Stimulated activated naive CD8-positive, alpha-beta T cell treated with anti-CD3 and anti-CD28 coated beads, Interleukin-15, amount 100 ng/mL, for 72 hours (primary cell): ENCODE measurements around the gene COG5.

Experiments used
- ATAC-seq: fragments of 150-1000 bp; cut with Tn5 transposase; 2 replicates; pipeline ENCODE4 v1.10.0; 2021; ENCODE audit warnings: mild to moderate bottlenecking, moderate library complexity
- DNase-seq, 2 donors: peaks; one replicate each; pipeline ENCODE4 v3.0.0; 2021 to 2022
- H3K27ac Mint-ChIP-seq, 2 donors: one replicate each; pipeline ENCODE4 v1.8.0; 2022; ENCODE audit warnings: mild to moderate bottlenecking in 2 of 2, mixed read lengths in 2 of 2, moderate library complexity in 2 of 2
- H3K27me3 Mint-ChIP-seq: one replicate; pipeline ENCODE4 v1.8.0; 2022; ENCODE audit warnings: mixed read lengths
- H3K4me1 Mint-ChIP-seq: one replicate; pipeline ENCODE4 v1.8.0; 2022; ENCODE audit warnings: mild to moderate bottlenecking, mixed read lengths
- H3K4me3 Mint-ChIP-seq, 2 donors: one replicate each; pipeline ENCODE4 v1.8.0; 2022; ENCODE audit warnings: mild to moderate bottlenecking in 2 of 2, mixed read lengths in 2 of 2, moderate library complexity in 1 of 2
- H3K9me3 Mint-ChIP-seq, 2 donors: one replicate each; pipeline ENCODE4 v1.8.0; 2022; ENCODE audit warnings: mixed read lengths in 2 of 2

The COG5 gene

DNA sequence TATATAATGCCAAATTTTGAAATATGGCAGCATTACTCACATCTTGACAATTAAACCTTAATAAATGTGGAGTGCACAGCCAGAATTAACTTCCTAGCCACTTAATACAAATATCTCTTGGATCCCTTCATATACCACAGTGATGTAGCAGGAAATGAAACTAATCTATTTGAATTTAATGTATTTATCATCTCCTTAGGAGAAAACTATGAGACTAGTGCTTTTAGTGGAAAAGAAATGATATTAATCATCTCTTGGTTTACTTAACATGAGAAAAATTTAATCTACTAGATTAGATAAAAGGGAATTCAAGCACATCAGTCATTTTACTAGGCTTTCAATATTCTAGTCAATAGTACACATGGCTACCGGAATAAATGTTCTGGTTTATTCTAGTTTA is 149.5 kb downstream of the COG5 start:
- Mint-ChIP-seq H3K4me1 (peaks cover 8% of the 10 kb centered on the region), H3K27ac (no peak overlapping the region), H3K4me3 (no peak overlapping the region), H3K9me3 (no peaks in the 10 kb centered on the region), H3K27me3 (no peaks in the 10 kb centered on the region)
- no peak for ATAC-seq
- DNase-seq: no peak

GRCh38 chr7:107408349-107408748 is 155.4 kb downstream of the COG5 start:
- H3K27me3 Mint-ChIP-seq: no peaks in the 10 kb centered on the region
- H3K27ac Mint-ChIP-seq: no peak overlapping the region
- H3K9me3 Mint-ChIP-seq: peaks cover 0 to 5% of the 10 kb centered on the region in 2 donors
- no peak overlapping the region for H3K4me3 Mint-ChIP-seq
- ATAC-seq (peak; percentile 57), DNase-seq (no peak)
- H3K4me1 Mint-ChIP-seq: peaks cover 21% of the 10 kb centered on the region

DNA sequence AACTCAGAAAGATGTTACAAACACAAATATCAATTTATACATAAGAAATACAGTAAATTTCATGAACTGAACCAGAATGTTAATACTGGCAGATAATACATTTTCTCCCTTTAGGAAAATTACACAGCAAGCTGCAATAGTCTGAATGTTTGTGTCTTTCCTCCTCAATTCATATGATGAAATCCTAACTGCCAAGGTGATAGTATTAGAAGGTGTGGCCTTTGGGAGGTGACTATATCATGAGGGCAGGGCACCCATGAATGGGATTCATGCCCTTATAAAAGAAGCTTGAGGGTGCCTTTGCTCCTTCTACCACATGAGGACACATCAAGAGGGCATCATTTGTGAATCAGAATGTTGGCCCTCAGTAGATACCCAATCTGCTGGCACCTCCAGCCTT is 158.2 kb downstream of the COG5 start:
- no peak for DNase-seq
- H3K27me3 Mint-ChIP-seq: no peaks in the 10 kb centered on the region
- H3K4me1 Mint-ChIP-seq: peaks cover 21% of the 10 kb centered on the region
- peaks cover 0 to 5% of the 10 kb centered on the region in 2 donors for H3K9me3 Mint-ChIP-seq
- no peak for ATAC-seq
- H3K27ac Mint-ChIP-seq: no peak overlapping the region
- no peak overlapping the region for H3K4me3 Mint-ChIP-seq

GRCh38 chr7:107404740-107405537 is 158.8 kb downstream of the COG5 start:
- peaks cover 21% of the 10 kb centered on the region for H3K4me1 Mint-ChIP-seq
- no peak overlapping the region for H3K4me3 Mint-ChIP-seq
- no peak for DNase-seq
- no peak for ATAC-seq
- H3K27me3 Mint-ChIP-seq: no peaks in the 10 kb centered on the region
- peaks cover 0 to 5% of the 10 kb centered on the region in 2 donors for H3K9me3 Mint-ChIP-seq
- H3K27ac Mint-ChIP-seq: no peak overlapping the region

GRCh38 chr7:107398161-107398560 is 165.6 kb downstream of the COG5 start:
- no peaks in the 10 kb centered on the region for H3K27me3 Mint-ChIP-seq
- no peak for DNase-seq
- H3K9me3 Mint-ChIP-seq: no peaks in the 10 kb centered on the region
- H3K4me3 Mint-ChIP-seq: no peak overlapping the region
- no peak overlapping the region for H3K27ac Mint-ChIP-seq
- ATAC-seq: no peak
- no peaks in the 10 kb centered on the region for H3K4me1 Mint-ChIP-seq

DNA sequence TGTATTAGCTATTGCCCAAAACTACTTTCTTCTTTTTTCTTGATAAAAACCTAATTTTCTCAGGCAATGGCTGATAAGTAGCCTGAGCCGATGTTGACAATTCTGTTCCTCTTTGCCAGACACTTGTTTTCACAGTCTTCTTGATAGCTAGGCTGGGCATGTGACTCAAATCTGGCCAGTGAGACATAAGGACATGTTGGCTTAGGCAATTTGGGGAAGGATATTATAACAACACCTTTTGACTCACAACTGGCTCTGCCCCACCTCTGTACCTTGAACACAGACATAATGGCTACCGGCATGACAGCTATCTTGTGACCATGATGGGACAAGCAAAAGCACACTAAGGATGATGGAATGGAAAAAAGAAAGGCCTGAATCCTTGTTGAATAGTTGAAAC is 166.7 kb downstream of the COG5 start:
- no peaks in the 10 kb centered on the region for H3K27me3 Mint-ChIP-seq
- DNase-seq: no peak
- no peak overlapping the region for H3K27ac Mint-ChIP-seq
- H3K4me1 Mint-ChIP-seq: no peaks in the 10 kb centered on the region
- ATAC-seq: no peak
- no peak overlapping the region for H3K4me3 Mint-ChIP-seq
- no peaks in the 10 kb centered on the region for H3K9me3 Mint-ChIP-seq

GRCh38 chr7:107396081-107396480 is 167.6 kb downstream of the COG5 start:
- Mint-ChIP-seq H3K4me1 (no peaks in the 10 kb centered on the region), H3K9me3 (no peaks in the 10 kb centered on the region), H3K27ac (no peak overlapping the region), H3K27me3 (no peaks in the 10 kb centered on the region), H3K4me3 (no peak overlapping the region)
- DNase-seq (no peak), ATAC-seq (no peak)

GRCh38 chr7:107394831-107395230 is 168.9 kb downstream of the COG5 start:
- no peak overlapping the region for H3K27ac Mint-ChIP-seq
- DNase-seq: no peak
- ATAC-seq: no peak
- no peaks in the 10 kb centered on the region for H3K4me1 Mint-ChIP-seq
- no peak overlapping the region for H3K4me3 Mint-ChIP-seq
- H3K27me3 Mint-ChIP-seq: no peaks in the 10 kb centered on the region
- H3K9me3 Mint-ChIP-seq: no peaks in the 10 kb centered on the region

- Mint-ChIP-seq H3K27me3 (no peaks in the 10 kb centered on the region), H3K27ac (no peak overlapping the region), H3K4me1 (no peaks in the 10 kb centered on the region), H3K4me3 (no peak overlapping the region), H3K9me3 (no peaks in the 10 kb centered on the region)
- no peak for DNase-seq
- no peak for ATAC-seq
Observed at GRCh38 chr7:107394276-107394675, 169.4 kb downstream of the COG5 start.

DNA sequence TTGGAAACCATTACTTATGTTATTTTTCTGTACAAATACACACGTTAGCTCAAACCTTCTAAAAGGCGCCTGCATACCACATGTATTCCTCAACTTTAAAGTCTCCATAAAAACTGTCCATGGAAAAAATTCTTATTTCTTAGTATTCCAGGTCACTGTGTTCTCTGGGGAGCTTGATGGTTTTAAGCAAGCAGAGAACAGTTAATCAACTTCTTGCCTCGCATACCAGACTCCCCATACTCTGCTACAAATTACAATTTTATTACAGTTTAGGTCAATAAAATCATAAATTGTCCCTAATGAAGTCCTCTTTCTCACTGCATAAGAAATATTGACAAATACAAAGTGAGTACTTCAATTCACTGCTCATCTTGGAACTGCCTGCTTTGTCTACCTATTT is 170.9 kb downstream of the COG5 start:
- Mint-ChIP-seq H3K4me3 (no peak overlapping the region), H3K4me1 (peaks cover 3% of the 10 kb centered on the region), H3K9me3 (no peaks in the 10 kb centered on the region), H3K27me3 (no peaks in the 10 kb centered on the region), H3K27ac (no peak overlapping the region)
- DNase-seq (no peak), ATAC-seq (no peak)

- H3K4me3 Mint-ChIP-seq: no peak overlapping the region
- H3K9me3 Mint-ChIP-seq: no peaks in the 10 kb centered on the region
- DNase-seq: no peak
- H3K4me1 Mint-ChIP-seq: peaks cover 6% of the 10 kb centered on the region
- H3K27ac Mint-ChIP-seq: peak overlapping the region in 1 of 2 donors; percentile 46
- ATAC-seq: no peak
- H3K27me3 Mint-ChIP-seq: no peaks in the 10 kb centered on the region
Observed at GRCh38 chr7:107390916-107391315, 172.8 kb downstream of the COG5 start.

- Mint-ChIP-seq H3K4me1 (peaks cover 6% of the 10 kb centered on the region), H3K4me3 (no peak overlapping the region), H3K9me3 (no peaks in the 10 kb centered on the region), H3K27me3 (no peaks in the 10 kb centered on the region), H3K27ac (no peak overlapping the region)
- DNase-seq (no peak), ATAC-seq (no peak)
Observed at GRCh38 chr7:107388604-107389003, 175.1 kb downstream of the COG5 start.

- no peak overlapping the region for H3K4me3 Mint-ChIP-seq
- no peak overlapping the region for H3K27ac Mint-ChIP-seq
- no peaks in the 10 kb centered on the region for H3K9me3 Mint-ChIP-seq
- H3K4me1 Mint-ChIP-seq: peaks cover 6% of the 10 kb centered on the region
- H3K27me3 Mint-ChIP-seq: no peaks in the 10 kb centered on the region
- no peak for ATAC-seq
- DNase-seq: no peak
Observed at GRCh38 chr7:107387573-107388219, 176.0 kb downstream of the COG5 start.

DNA sequence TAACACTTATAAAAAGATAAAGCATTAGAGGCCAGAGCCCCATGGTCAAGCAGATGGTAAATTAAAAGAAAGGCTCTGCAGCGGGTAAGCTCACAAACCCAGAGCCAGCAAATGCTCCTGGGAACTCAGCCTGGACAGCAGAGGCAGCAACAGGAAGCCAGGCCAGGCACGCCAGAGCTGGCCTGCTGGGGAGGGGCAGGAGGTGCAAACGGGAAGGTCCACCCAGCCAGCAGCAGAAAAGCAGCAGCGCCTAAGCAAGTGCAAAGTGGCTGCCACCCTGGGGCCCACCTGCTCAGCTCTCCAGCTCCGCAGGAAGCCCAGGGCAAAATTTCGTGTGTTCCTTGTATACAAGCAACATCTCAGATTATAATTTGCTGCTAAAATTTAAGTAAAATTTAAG is 176.6 kb downstream of the COG5 start:
- DNase-seq (no peak), ATAC-seq (no peak)
- Mint-ChIP-seq H3K27ac (no peak overlapping the region), H3K27me3 (no peaks in the 10 kb centered on the region), H3K9me3 (no peaks in the 10 kb centered on the region), H3K4me1 (peaks cover 6% of the 10 kb centered on the region), H3K4me3 (no peak overlapping the region)

DNA sequence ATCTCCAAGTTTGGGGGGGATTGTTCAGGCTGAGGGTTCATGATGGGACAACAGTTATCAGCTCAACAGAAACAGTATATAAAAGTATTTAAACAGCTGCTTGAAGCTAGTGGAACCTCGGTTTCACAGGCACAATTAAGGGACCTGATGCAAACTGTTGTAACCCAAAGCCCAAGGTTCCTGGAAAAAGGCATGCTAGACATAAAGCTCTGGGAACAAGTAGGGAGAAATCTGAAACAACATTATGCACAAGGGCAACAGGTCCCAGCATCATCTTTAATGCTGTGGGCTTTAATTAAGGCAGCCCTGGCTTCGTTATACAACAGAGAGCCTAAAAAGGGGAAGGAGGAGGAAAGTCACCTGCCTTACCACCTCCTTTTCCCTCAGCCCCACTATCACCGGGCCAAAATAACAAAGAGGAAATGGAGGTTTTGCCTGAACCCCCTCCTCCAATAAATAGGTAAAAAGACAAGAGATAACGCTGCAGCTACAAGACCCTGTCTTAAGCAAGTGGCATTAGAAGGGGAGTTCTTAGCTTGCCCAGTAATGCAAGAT is 177.1 kb downstream of the COG5 start:
- peak overlapping the region; percentile 59 to 68 for H3K27ac Mint-ChIP-seq
- no peak overlapping the region for H3K4me3 Mint-ChIP-seq
- no peaks in the 10 kb centered on the region for H3K27me3 Mint-ChIP-seq
- DNase-seq (no peak), ATAC-seq (no peak)
- H3K9me3 Mint-ChIP-seq: no peaks in the 10 kb centered on the region
- peaks cover 6% of the 10 kb centered on the region for H3K4me1 Mint-ChIP-seq

- Mint-ChIP-seq H3K4me1 (peaks cover 11% of the 10 kb centered on the region), H3K27me3 (no peaks in the 10 kb centered on the region), H3K9me3 (no peaks in the 10 kb centered on the region), H3K27ac (peak overlapping the region in 1 of 2 donors; percentile 85), H3K4me3 (no peak overlapping the region)
- ATAC-seq (no peak), DNase-seq (no peak)
Observed at GRCh38 chr7:107384025-107384424, 179.7 kb downstream of the COG5 start.
